ENCODE measurements around the gene PTHLH.

The PTHLH gene

GRCh38 chr12:27974735-27975221 lies 2.2 kb upstream of the PTHLH start:
- no peak for DNase-seq (ENCODE audit: low read depth)

GRCh38 chr12:27973487-27973890 lies 956 bp upstream of the PTHLH start:
- DNase-seq (ENCODE audit: low read depth): no peak

- no peak for DNase-seq (ENCODE audit: low read depth)
Observed at GRCh38 chr12:27971606-27972005, 927 bp downstream of the PTHLH start.

- no peak for DNase-seq (ENCODE audit: low read depth)
Observed at GRCh38 chr12:27971121-27971489, 1.4 kb downstream of the PTHLH start.

GRCh38 chr12:27970401-27971120 lies 2.0 kb downstream of the PTHLH start:
- no peak for DNase-seq (ENCODE audit: low read depth)

GRCh38 chr12:27969624-27970400 lies 2.7 kb downstream of the PTHLH start:
- no peak for DNase-seq (ENCODE audit: low read depth)

- no peak for DNase-seq (ENCODE audit: low read depth)
Observed at GRCh38 chr12:27968972-27969623, 3.4 kb downstream of the PTHLH start.

GRCh38 chr12:27967551-27968054 lies 4.9 kb downstream of the PTHLH start:
- DNase-seq (ENCODE audit: low read depth): no peak

- DNase-seq (ENCODE audit: low read depth): peak; percentile 83
Observed at GRCh38 chr12:27966870-27967269, 5.7 kb downstream of the PTHLH start.

GRCh38 chr12:27965966-27966365 lies 6.6 kb downstream of the PTHLH start:
- DNase-seq (ENCODE audit: low read depth): no peak

GRCh38 chr12:27965411-27965810 lies 7.1 kb downstream of the PTHLH start:
- no peak for DNase-seq (ENCODE audit: low read depth)

- DNase-seq (ENCODE audit: low read depth): no peak
Observed at GRCh38 chr12:27964123-27964522, 8.4 kb downstream of the PTHLH start.

- DNase-seq (ENCODE audit: low read depth): no peak
Observed at GRCh38 chr12:27960821-27961220, 11.7 kb downstream of the PTHLH start.

- DNase-seq (ENCODE audit: low read depth): no peak
Observed at GRCh38 chr12:27958675-27959074, 13.9 kb downstream of the PTHLH start.

- no peak for DNase-seq (ENCODE audit: low read depth)
Observed at GRCh38 chr12:27957366-27957765, 15.2 kb downstream of the PTHLH start.

- DNase-seq (ENCODE audit: low read depth): no peak
Observed at GRCh38 chr12:27953817-27954216, 18.7 kb downstream of the PTHLH start.

GRCh38 chr12:27953348-27953747 lies 19.2 kb downstream of the PTHLH start:
- no peak for DNase-seq (ENCODE audit: low read depth)

GRCh38 chr12:27952510-27952909 lies 20.0 kb downstream of the PTHLH start:
- DNase-seq (ENCODE audit: low read depth): no peak

GRCh38 chr12:27951898-27952297 lies 20.6 kb downstream of the PTHLH start:
- DNase-seq (ENCODE audit: low read depth): no peak

GRCh38 chr12:27946421-27946820 lies 26.1 kb downstream of the PTHLH start:
- DNase-seq (ENCODE audit: low read depth): no peak

- no peak for DNase-seq (ENCODE audit: low read depth)
Observed at GRCh38 chr12:27940756-27941402, 31.7 kb downstream of the PTHLH start.

- DNase-seq (ENCODE audit: low read depth): no peak
Observed at GRCh38 chr12:27940245-27940644, 32.3 kb downstream of the PTHLH start.
